ENCODE results near the gene CDC20. TPM values are rescaled to one million over a fixed set of nuclear protein-coding genes. Genes with fewer than 3 reads are reported as not detected.

The CDC20 gene
- total and polyA plus RNA-seq, 2 donors (not counting 1 experiment from before 2014, with no cell fraction given), result 1.1 to 1.5 TPM

DNA sequence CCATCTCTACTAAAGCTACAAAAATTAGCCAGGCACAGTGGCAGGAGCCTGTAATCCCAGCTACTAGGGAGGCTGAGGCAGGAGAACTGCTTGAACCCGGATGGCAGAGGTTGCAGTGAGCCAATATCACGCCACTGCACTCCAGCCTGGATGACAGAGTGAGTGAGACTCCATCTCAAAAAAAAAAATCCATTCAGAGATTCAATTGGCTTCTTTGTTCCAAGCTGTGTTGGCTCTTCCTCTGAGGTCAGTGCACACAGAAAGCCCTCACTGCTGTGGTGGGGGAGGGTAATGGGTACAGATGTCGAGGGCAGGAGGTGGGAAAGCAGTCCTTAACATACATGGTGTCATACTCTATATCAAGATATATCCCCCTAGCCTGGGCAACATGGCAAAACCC lies 43.3 kb upstream of the CDC20 start:
- Histone ChIP-seq H3K27ac (ENCODE audit: low read length in 2 of 2) (no peak overlapping the region), H3K9me3 (ENCODE audit: control extremely low read depth in 1 of 3, control insufficient read depth in 2 of 3, insufficient read depth in 1 of 3, low read length in 2 of 3) (no peaks in the 10 kb centered on the region), H3K79me2 (ENCODE audit: control insufficient read depth, insufficient read depth, low read length) (no peaks in the 10 kb centered on the region), H3K4me1 (ENCODE audit: control insufficient read depth in 2 of 2, insufficient read depth in 2 of 2, low read length in 2 of 2) (no peaks in the 10 kb centered on the region), H3K4me2 (replicated peaks; ENCODE audit: low read depth, low read length, poor library complexity, severe bottlenecking) (no peak overlapping the region), H3K36me3 (replicated peaks in 1 of 2; ENCODE audit: control extremely low read depth in 1 of 2, control insufficient read depth in 1 of 2, extremely low read depth in 1 of 2, insufficient read depth in 2 of 2, low read length in 1 of 2) (no peaks in the 10 kb centered on the region), H3K4me3 (ENCODE audit: control extremely low read depth in 1 of 5, extremely low read depth in 1 of 5, insufficient read depth in 1 of 5, low read depth in 2 of 5, low read length in 4 of 5) (no peak overlapping the region), H2AFZ (ENCODE audit: insufficient read depth, low read depth, low read length, poor library complexity, severe bottlenecking) (no peak overlapping the region), H3K9ac (ENCODE audit: low read length) (no peak overlapping the region), H4K20me1 (ENCODE audit: control insufficient read depth, insufficient read depth, low read length, poor library complexity, severe bottlenecking) (no peaks in the 10 kb centered on the region), H3K27me3 (replicated peaks in 1 of 4; ENCODE audit: control extremely low read depth in 1 of 4, control insufficient read depth in 3 of 4, insufficient read depth in 4 of 4, low read length in 3 of 4) (no peaks in the 10 kb centered on the region)
- ChIA-PET POLR2A (no interaction called here), CTCF (no interaction called here)
- intact Hi-C loops (cut with micrococcal nuclease), result no loop called here
- DNase-seq, result no peak
- Mint-ChIP-seq H3K4me1 (no peaks in the 10 kb centered on the region), H3K9me3 (ENCODE audit: insufficient read depth) (no peaks in the 10 kb centered on the region), H3K27me3 (no peaks in the 10 kb centered on the region), H3K4me3 (no peak overlapping the region), H3K27ac (no peak overlapping the region)
- TF ChIP-seq EZH2 (IDR thresholded peaks at IDR 0.05; ENCODE audit: borderline replicate concordance, insufficient read depth, low read depth, low read length, poor library complexity, severe bottlenecking), result no peak
- TF ChIP-seq, protein P1, sequence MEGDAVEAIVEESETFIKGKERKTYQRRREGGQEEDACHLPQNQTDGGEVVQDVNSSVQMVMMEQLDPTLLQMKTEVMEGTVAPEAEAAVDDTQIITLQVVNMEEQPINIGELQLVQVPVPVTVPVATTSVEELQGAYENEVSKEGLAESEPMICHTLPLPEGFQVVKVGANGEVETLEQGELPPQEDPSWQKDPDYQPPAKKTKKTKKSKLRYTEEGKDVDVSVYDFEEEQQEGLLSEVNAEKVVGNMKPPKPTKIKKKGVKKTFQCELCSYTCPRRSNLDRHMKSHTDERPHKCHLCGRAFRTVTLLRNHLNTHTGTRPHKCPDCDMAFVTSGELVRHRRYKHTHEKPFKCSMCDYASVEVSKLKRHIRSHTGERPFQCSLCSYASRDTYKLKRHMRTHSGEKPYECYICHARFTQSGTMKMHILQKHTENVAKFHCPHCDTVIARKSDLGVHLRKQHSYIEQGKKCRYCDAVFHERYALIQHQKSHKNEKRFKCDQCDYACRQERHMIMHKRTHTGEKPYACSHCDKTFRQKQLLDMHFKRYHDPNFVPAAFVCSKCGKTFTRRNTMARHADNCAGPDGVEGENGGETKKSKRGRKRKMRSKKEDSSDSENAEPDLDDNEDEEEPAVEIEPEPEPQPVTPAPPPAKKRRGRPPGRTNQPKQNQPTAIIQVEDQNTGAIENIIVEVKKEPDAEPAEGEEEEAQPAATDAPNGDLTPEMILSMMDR (IDR thresholded peaks at IDR 0.05), result no peak
- ATAC-seq (ENCODE audit: low read depth), result no peak
- WGBS (ENCODE audit: insufficient coverage), result 92% methylated on average over 2 of the region's 3 CpGs

DNA sequence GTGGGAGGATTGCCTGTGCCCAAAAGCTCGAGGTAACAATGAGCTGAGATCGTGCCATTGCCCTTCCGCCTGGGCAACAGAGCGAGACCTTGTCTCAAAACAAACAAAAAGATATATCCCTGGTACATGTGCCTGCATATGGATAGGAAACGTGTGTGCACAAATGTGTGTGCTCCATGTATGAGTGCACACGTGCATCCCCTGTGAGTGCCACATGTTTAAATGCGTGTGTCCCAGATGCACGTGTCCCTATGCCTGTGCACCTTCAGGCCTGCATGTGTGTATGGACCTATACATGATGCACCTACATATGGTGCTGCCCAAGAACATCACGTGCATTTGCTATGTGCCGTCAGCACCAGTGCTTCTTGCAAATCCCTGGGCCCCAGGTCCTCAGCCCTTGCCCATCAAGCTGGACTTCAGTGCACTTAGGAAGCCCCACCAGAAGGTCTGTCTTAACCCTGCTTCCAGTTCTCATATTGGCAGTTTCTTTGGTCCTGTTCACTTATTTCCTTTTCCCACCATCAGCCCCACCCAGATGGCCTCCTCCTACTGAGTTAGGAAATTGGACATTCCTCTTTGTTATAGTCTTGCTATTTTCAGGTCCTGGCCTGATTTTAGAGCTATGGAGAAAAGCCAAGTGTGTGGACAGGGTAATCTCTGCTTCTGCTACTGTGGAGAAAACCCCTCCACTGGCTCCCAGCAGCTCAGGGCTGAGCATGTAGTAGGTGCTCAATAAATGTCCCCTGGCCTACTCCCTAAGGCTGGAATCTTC lies 42.6 kb upstream of the CDC20 start:
- H3K27me3 Mint-ChIP-seq, result no peaks in the 10 kb centered on the region
- H3K36me3 ChIP-seq (replicated peaks in 1 of 2; ENCODE audit: control extremely low read depth in 1 of 2, control insufficient read depth in 1 of 2, extremely low read depth in 1 of 2, insufficient read depth in 2 of 2, low read length in 1 of 2), result no peaks in the 10 kb centered on the region
- no peak overlapping the region for H3K27ac Mint-ChIP-seq
- H3K9me3 Mint-ChIP-seq (ENCODE audit: insufficient read depth), result no peaks in the 10 kb centered on the region
- H3K4me2 ChIP-seq (replicated peaks; ENCODE audit: low read depth, low read length, poor library complexity, severe bottlenecking), result no peak overlapping the region
- H3K9me3 ChIP-seq (ENCODE audit: control extremely low read depth in 1 of 3, control insufficient read depth in 2 of 3, insufficient read depth in 1 of 3, low read length in 2 of 3), result no peaks in the 10 kb centered on the region
- no peak overlapping the region for H3K27ac ChIP-seq (ENCODE audit: low read length in 2 of 2)
- H3K4me1 Mint-ChIP-seq, result no peaks in the 10 kb centered on the region
- WGBS (ENCODE audit: insufficient coverage), result 90% methylated on average over 9 of the region's 10 CpGs
- no peak for ATAC-seq (ENCODE audit: low read depth)
- no peak overlapping the region for H3K9ac ChIP-seq (ENCODE audit: low read length)
- H4K20me1 ChIP-seq (ENCODE audit: control insufficient read depth, insufficient read depth, low read length, poor library complexity, severe bottlenecking), result no peaks in the 10 kb centered on the region
- intact Hi-C loops (cut with micrococcal nuclease), result no loop called here
- H2AFZ ChIP-seq (ENCODE audit: insufficient read depth, low read depth, low read length, poor library complexity, severe bottlenecking), result no peak overlapping the region
- no peaks in the 10 kb centered on the region for H3K27me3 ChIP-seq (replicated peaks in 1 of 4; ENCODE audit: control extremely low read depth in 1 of 4, control insufficient read depth in 3 of 4, insufficient read depth in 4 of 4, low read length in 3 of 4)
- ChIA-PET CTCF (no interaction called here), POLR2A (no interaction called here)
- H3K4me3 Mint-ChIP-seq, result no peak overlapping the region
- H3K4me1 ChIP-seq (ENCODE audit: control insufficient read depth in 2 of 2, insufficient read depth in 2 of 2, low read length in 2 of 2), result no peaks in the 10 kb centered on the region
- no peaks in the 10 kb centered on the region for H3K79me2 ChIP-seq (ENCODE audit: control insufficient read depth, insufficient read depth, low read length)
- no peak for DNase-seq
- TF ChIP-seq, protein P1 (IDR thresholded peaks at IDR 0.05), result no peak
- TF ChIP-seq EZH2 (IDR thresholded peaks at IDR 0.05; ENCODE audit: borderline replicate concordance, insufficient read depth, low read depth, low read length, poor library complexity, severe bottlenecking), result no peak
- H3K4me3 ChIP-seq (ENCODE audit: control extremely low read depth in 1 of 5, extremely low read depth in 1 of 5, insufficient read depth in 1 of 5, low read depth in 2 of 5, low read length in 4 of 5), result no peak overlapping the region
